ENCODE results near the gene CFAP141. TPM values are rescaled to one million over a fixed set of nuclear protein-coding genes. Genes with fewer than 3 reads are reported as not detected.

CFAP141 gene
- total and polyA plus RNA-seq, 4 donors = not detected

- peak overlapping the region; percentile 63 to 99 (median 91) for H3K4me3 ChIP-seq (ENCODE audit: low read depth in 1 of 3, low read length in 3 of 3)
- under 1% methylated on average over 28 of the region's 28 CpGs for WGBS
- peaks cover 4 to 34% (median 25%) of the 10 kb centered on the region in 4 donors for H3K4me1 ChIP-seq (ENCODE audit: control insufficient read depth in 4 of 4, insufficient read depth in 4 of 4, low read length in 3 of 4)
- DNase-seq (ENCODE audit: low spot score) = peak; percentile 78
- no peaks in the 10 kb centered on the region for H3K27me3 ChIP-seq (ENCODE audit: control insufficient read depth in 4 of 4, insufficient read depth in 4 of 4, low read length in 3 of 4)
- peaks cover 4 to 7% (median 5%) of the 10 kb centered on the region in 4 donors for H3K36me3 ChIP-seq (ENCODE audit: control insufficient read depth in 4 of 4, insufficient read depth in 3 of 4, low read depth in 1 of 4, low read length in 3 of 4)
- no peaks in the 10 kb centered on the region for H3K9me3 ChIP-seq (ENCODE audit: control insufficient read depth in 4 of 4, low read length in 3 of 4)
- peak overlapping the region; percentile 88 to 95 for H3K27ac ChIP-seq (ENCODE audit: low read depth in 1 of 2, low read length in 2 of 2)
- no peak for TF ChIP-seq RAD21 (IDR thresholded peaks at IDR 0.05)
- no peak for TF ChIP-seq YY1 (IDR thresholded peaks at IDR 0.05)
- TF ChIP-seq MAX (IDR thresholded peaks at IDR 0.05) = no peak
- no peak for TF ChIP-seq REST (IDR thresholded peaks at IDR 0.05)
- no peak for TF ChIP-seq RXRA (IDR thresholded peaks at IDR 0.05)
- no peak for TF ChIP-seq CTCF (IDR thresholded peaks at IDR 0.05; ENCODE audit: low read depth, low read length, missing input control)
- TF ChIP-seq FOXA1 (IDR thresholded peaks at IDR 0.05) = no peak
- TF ChIP-seq ZBTB33 (IDR thresholded peaks at IDR 0.05) = no peak
- TF ChIP-seq EGR1 (IDR thresholded peaks at IDR 0.05; ENCODE audit: low read depth in 2 of 2) = no peak
- TF ChIP-seq ATF3 (IDR thresholded peaks at IDR 0.05) = no peak
- TF ChIP-seq JUND (IDR thresholded peaks at IDR 0.05) = no peak
- peak overlapping the region; percentile 80 to 86 for H3K9ac ChIP-seq (ENCODE audit: low read depth in 1 of 2, low read length in 2 of 2)
Observed at GRCh38 chr1:154221278-154222001, 15.3 kb upstream of the CFAP141 start.

- DNase-seq (ENCODE audit: low spot score) = no peak
- H3K36me3 ChIP-seq (ENCODE audit: control insufficient read depth in 4 of 4, insufficient read depth in 3 of 4, low read depth in 1 of 4, low read length in 3 of 4) = peaks cover 2 to 4% (median 4%) of the 10 kb centered on the region in 4 donors
- H3K4me1 ChIP-seq (ENCODE audit: control insufficient read depth in 4 of 4, insufficient read depth in 4 of 4, low read length in 3 of 4) = peaks cover 4 to 34% (median 25%) of the 10 kb centered on the region in 4 donors
- peak overlapping the region; percentile 80 to 86 for H3K9ac ChIP-seq (ENCODE audit: low read depth in 1 of 2, low read length in 2 of 2)
- TF ChIP-seq HNF4G (IDR thresholded peaks at IDR 0.05) (no peak), FOXA2 (IDR thresholded peaks at IDR 0.05) (no peak), RXRA (IDR thresholded peaks at IDR 0.05) (no peak), HNF4A (conservative IDR thresholded peaks at IDR 0.05) (no peak), MAX (IDR thresholded peaks at IDR 0.05) (no peak), RAD21 (IDR thresholded peaks at IDR 0.05) (no peak), EGR1 (IDR thresholded peaks at IDR 0.05; ENCODE audit: low read depth in 2 of 2) (no peak), ATF3 (IDR thresholded peaks at IDR 0.05) (no peak), GABPA (IDR thresholded peaks at IDR 0.05 in 1 of 2, conservative IDR thresholded peaks at IDR 0.05 in 1 of 2) (no peak)
- H3K4me3 ChIP-seq (ENCODE audit: low read depth in 1 of 3, low read length in 3 of 3) = peak overlapping the region; percentile 63 to 99 (median 91)
- WGBS = under 1% methylated on average over 33 of the region's 33 CpGs
- H3K9me3 ChIP-seq (ENCODE audit: control insufficient read depth in 4 of 4, low read length in 3 of 4) = no peaks in the 10 kb centered on the region
- peak overlapping the region; percentile 88 to 95 for H3K27ac ChIP-seq (ENCODE audit: low read depth in 1 of 2, low read length in 2 of 2)
- H3K27me3 ChIP-seq (ENCODE audit: control insufficient read depth in 4 of 4, insufficient read depth in 4 of 4, low read length in 3 of 4) = no peaks in the 10 kb centered on the region
Observed at GRCh38 chr1:154220970-154221277, 14.8 kb upstream of the CFAP141 start.
